NCI-H2107 (cell line): ENCODE results near the gene SLC41A3.
"Not testable (repeated sequence)": the region's sequence is repeated elsewhere in the genome, so short reads cannot be mapped to it uniquely, and the experiment has no call there.

Experiments
- DNase-seq: peaks from one replicate; lab custom pipeline; 2025; lab: John Stamatoyannopoulos, UW

SLC41A3 gene

DNA sequence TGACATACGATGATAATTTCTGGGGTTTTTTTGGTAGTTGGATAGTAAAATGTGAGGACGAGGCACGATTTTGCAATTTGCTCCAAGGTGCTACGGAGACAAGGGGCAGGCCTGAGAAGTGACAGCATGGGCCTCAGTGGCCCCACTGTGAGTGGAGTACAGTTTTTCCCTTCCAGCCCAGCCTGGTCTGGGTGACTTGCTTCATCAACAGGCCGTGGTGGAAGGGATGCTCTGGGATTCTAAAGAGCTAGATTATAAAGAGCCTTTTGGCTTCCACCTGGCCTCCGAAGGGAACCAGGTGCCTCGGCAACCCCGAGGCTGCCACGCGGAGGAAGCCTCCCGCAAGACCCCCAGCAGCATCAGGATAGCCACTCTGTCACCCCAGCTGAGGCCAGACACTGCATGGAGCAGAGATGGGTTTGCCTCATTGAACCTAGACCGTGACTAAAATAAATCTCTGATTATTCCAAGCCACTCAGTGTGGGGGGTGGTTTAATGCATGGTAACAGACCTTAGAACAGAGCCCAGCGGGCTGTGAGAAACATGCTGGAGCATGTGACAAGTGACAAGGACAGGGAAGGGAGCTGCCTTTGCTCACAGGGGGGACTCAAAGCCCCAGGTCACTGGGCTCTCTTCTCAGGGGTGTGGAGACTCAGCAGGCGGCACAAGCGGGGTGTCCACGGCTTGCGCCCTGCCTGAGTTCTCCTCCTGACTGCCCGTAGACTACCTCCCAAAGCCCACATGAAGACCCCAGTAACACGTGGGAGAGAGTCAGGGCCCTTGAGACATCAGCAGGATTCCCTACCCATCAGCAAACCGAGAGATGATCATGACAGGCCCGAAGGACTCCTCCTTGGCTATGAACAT lies 22.6 kb upstream of the SLC41A3 start:
- no peak for DNase-seq

GRCh38 chr3:126105691-126106187 lies 21.8 kb upstream of the SLC41A3 start:
- DNase-seq, result no peak

DNA sequence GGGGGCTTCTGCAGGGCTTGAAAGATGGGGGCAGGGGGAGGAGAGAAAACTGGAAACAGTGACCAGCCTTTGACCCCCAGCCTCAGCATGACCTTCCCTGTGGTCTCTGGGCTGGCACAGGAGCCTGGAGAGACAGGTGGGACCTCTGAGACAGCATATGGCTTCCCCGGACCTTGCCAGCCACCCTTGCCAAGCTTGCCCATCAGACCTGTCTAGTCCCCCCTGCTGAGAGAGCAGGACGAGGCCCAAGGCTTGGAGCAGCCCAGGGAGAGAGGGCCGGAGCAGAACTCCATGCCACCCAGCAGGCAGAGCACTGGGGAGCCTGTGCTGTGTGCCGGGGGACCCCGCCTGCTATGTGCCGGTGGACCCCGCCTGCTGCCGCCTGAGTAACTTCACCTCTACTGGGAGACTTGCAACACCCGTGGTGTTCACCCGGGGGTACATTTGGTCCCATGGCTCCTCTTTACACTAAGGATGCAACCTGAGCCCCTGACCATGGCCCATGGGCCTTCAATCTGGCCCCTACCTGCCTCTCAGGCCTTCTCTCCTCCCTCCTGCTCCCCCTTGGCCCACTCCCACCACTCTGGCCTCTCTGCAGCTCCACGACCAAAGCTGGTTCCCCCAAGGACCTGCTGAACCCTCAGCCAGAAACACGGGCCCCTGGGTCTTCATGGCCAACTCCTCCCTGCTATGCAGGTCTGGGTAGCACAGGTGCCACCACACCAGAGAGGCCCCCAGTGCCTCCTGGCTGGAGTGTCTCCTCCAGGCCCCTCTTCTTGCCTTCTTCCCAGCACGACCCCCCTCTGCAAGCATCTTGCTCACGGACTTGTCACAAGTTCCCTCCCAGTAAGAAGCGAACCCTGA lies 21.1 kb upstream of the SLC41A3 start:
- no peak for DNase-seq

DNA sequence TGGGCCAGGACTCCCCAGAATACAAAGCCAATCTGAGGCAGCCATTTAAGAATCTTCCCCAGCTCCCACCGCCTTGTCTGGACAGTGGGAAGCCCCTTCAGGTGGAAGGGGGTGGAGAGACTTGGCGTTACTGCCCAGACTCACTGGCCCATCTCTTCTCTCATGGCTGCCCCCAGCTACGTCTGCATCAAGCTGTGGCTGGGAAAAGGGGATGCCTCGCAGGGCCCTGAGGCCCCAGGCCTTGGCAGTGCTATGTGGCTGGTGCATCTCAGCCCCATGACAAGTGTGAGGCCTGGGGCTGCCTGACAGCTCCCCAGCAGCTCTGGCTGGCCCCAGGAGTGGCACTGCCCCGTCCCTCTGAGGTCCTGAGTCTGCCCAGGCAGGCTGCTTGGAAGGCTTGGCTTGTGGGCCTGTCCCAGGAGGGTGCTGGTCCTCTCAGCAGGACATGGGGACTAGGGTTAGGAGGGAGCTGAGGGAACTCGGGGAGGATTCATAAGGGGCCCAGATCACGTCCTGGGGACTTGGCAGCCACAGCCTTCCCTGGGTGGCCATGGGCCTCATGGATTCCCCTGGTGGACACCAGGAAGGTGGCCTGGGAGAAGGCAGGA lies 20.2 kb upstream of the SLC41A3 start:
- no peak for DNase-seq

DNA sequence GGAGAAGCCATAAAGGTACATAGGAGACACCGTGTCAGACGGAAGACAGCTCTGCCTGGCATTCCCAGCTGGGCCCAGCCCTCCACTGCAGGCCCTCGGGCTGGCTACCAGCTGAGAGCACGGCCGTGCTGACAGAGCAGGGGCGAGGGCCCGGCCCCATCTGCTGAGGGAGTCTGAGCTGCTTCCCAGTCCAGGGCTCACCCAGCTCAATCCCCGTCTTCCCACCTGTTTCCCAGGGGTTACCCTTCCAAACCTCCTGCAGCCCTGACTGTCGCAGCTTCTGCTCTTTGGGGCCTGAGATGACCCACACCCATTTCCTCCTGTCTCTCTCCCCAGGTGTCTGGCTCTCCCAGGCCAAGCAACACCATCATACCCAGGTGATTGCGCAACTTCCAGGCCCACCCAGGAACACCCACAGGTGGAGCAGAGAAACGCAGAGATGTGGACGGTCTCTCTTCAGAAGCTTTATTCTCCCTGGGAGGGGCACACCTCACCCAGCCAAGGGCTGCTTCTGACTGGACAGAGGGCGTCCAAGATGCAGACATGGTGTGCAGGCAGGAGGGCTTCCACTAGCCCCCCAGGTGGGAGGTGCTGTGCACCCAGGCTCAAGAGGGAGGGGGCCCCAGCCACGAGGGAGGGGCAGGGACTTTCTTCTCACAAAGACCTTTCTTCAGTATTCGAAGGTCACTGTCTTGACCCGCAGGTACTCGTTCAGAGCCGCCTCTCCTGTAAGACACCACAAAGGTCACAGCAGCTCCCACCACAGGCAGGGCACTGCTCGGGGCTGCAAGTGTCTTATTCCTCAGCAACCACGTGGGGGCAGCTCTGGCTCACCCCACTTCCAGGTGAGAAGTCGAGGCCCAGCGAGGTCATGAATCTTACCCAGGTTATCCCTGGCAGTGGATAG lies 19.4 kb upstream of the SLC41A3 start:
- DNase-seq, result no peak

DNA sequence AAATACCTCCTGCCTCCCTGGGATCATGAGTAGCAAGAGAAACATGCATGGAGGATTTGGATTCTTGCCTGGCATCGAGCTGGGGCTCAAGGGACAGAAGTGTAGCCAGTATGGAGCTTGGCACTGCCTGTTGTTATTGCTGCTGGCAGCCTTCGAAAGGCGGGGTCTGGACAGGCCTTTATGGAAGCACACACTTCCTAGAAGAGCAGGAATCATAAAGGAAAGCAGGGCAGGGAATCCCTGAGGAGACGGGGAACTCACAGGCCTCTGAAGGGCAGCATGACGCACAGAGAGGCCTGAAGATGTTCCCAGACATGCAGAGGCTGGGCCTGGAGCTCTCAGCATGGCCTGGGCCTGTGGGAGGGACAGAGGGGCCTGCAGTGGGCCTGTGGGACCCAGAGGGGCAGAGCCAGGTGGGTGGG lies 18.6 kb upstream of the SLC41A3 start:
- DNase-seq, result no peak

- no peak for DNase-seq
Measured at GRCh38 chr3:126102011-126102410, 18.1 kb upstream of the SLC41A3 start.

DNA sequence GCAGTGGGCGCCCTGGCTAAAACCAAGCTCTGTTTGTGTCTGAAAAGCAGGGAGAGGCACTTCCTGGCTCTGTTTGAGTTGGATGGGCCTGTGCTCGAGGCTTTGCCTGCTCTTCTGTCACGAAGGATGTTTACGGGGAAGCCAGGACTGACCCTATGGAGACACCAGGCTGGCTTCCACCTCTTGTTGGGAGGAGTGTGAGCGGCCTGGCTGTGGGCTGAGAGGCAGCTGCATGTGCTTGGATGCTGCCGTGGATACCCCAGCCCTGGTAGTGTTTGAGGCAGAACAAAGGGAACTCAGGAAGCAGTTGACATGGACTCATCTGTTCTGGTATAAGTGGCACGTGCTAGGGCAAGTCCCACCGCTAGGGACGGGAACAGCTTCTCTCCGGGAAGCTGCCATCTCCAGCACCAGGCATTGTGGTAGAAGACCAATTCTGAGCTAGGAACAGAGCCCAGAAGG lies 17.6 kb upstream of the SLC41A3 start:
- DNase-seq, result no peak

GRCh38 chr3:126100634-126101301 lies 16.8 kb upstream of the SLC41A3 start:
- no peak for DNase-seq

- no peak for DNase-seq
Measured at GRCh38 chr3:126100269-126100633, 16.3 kb upstream of the SLC41A3 start.

GRCh38 chr3:126098391-126098858 lies 14.5 kb upstream of the SLC41A3 start:
- no peak for DNase-seq

DNA sequence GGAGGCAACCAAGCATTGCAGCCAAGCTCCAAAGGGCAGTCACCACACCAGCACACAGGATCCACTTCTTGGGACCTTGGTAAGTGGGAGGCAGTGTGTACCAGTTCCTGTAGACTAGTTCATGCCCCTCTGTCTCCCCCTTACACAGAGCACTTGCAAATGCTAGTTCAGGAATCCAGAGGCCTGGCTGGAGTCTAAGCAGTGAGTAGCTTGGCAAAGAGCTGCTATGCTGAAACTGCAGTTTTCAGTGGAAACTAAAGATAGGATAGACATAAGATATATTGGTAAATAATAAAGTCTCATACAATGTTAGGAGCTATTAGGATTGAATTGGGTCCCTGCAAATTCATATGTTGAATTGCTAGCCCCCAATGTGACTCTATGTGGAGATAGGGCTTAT lies 13.9 kb upstream of the SLC41A3 start:
- no peak for DNase-seq

DNA sequence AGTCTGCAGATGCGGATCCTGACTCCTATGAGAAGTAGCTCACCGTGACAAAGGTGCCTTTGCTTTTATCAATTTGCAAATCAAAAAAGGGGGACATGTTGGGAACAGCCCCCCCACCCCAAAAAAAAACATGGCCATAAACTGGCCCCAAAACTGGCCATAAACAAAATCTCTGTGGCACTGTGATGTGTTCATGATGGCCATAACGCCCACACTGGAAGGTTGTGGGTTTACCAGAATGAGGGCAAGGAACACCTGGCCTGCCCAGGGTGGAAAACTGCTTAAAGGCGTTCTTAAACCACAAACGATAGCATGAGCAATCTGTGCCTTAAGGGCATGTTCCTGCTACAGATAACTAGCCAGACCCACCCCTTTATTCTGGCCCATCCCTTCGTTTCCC lies 12.3 kb upstream of the SLC41A3 start:
- DNase-seq, result not testable (repeated sequence)

DNA sequence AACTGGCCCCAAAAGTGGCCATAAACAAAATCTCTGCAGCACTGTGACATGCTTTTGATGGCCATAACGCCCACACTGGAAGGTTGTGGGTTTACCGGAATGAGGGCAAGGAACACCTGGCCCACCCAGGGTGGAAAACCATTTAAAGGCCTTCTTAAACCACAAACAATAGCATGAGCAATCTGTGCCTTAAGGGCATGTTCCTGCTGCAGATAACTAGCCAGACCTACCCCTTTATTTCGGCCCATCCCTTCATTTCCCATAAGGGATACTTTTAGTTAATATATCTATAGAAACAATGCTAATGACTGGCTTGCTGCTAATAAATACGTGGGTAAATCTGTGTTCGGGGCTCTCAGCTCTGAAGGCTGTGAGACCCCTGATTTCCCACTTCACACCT lies 8.2 kb upstream of the SLC41A3 start:
- DNase-seq, result not testable (repeated sequence)

DNA sequence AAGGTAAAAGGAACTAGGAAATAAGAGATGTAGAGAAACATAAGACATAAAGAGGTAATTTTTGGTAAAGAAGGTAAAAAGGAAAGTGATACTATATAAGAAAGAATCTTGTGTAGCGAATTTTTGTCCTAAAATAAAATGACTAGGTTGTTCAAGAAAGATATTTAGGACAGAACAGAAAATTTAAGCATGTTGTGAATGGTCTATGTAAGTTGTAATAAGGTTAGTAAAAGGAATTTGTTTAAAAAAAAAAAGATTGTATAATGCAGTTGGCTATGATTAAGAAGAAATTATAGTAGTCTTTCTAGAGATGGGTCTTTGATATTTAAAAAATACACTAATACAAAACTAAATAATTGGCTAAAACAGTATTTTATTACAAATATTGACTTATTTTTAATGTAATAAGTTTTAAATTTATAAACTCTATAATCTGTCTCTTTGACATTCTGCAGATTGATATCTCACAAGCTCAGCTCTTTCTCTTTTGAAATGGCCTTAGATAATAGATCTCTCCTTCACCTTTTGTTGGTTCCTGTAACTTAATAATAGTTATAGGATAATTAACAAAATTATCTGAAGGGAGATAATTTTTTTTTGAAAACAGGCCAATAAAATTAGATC lies 3.7 kb upstream of the SLC41A3 start:
- DNase-seq, result no peak

DNA sequence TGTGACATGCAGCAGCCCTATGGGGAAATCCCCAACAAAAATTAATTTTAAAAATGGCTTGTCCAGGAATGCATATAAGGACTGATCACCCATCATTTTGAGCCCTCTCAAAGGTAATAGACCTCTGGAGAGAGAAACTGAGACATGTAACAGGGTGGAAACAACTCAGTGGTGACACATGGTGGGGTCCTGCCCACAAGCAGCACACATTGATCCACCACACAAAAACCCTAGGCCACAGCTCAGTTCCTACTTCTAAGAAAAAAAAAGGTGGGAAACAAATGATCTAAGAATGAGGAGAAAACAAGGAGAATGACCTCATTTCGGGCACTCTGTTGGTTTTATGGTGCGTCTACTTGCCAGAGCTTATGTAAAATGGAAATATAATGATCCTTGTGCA lies 1.9 kb upstream of the SLC41A3 start:
- no peak for DNase-seq

DNA sequence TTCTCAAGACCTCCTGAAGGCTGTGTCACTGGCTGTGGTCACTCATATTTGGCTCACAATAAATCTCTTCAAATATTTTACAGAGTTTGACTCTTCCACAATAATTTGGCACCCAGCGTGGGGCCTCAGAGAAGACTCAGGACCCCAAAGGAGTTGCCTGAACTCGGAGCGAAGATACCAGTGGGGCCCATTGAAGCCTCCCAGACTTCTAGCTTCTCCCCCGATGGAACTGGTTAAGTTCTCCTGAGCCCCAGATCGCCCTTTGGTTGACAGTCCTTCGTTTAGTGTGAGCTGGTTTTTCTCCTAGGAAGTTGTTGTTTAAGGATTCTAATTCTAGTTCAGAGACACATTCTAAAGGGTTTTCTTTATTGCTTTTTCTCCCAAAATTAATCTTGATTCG lies 1.4 kb upstream of the SLC41A3 start:
- no peak for DNase-seq

- no peak for DNase-seq
Measured at GRCh38 chr3:126084768-126085180, 850 bp upstream of the SLC41A3 start.

DNA sequence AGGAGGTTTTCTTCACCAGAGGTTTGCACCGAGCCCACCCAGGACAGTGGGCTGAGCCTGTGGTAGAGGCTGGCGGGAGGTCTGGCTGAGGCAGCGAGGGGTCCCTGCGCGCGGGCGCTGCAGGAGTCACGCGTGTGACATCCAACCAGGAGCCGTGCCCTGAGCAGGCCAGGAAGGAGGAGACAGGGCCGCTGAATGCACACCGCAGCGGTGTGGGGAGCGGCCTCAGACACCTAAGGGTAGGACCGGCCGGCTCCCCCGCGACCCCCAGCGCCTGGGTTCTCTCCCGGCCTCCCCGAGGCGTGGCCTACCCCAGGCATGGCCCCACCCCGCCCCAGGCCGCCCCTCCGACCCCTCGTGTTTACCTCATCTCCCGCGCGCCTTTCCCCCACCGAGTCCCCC lies 412 bp downstream of the SLC41A3 start:
- DNase-seq, result no peak

DNA sequence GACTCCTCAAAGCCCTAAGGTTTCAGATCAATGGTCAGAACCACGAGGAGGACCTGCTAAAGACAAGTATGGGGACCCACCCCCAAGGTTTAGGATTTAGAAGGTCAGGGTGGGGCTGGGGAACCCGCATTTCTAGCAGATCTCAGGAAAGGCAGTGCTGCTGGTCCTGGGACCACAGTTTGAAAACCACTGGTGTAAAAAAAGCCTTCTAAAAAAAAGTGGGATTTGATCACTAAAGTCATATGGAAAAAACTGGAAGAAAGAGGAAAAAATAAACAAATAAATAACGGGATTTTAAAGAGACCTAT lies 832 bp downstream of the SLC41A3 start:
- no peak for DNase-seq
